ENCODE data around the gene UBXN6.

Gene UBXN6

DNA sequence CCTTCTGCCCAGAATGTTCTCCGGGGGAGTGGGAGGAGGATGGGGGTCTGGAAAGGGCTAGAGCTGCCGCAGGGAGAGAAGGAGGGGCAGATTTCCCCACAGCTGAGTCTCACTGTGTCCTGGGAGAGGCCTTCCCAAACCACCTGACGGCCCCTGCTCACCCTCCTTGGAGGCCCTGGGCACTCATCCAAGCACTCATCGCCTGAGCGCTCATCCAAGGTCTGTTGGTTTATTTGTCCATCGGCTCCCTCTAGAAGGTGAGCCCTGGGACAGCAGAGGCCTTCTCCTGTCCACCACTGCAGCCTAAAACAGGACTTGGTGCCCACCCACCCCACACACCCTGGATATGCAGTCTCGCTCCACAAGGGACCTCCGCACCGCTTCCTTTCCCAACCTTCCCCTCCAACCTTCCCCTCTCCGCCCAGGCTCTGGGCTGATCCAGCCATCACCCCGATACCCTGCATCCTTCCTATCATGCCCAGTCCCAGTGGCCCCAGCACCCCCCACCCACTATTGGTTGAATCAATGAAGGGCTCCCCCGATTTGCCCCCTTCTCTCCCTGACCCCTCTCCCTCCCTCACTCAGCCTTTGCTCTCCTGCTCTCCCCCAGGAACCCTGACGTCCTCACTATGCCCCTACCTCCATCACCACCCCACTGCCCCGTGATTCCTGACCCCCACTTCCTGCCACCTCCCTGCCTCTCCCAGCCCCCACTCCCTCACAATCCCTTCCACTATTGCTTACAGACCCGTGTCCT lies 1.7 kb downstream of the UBXN6 start:
- DNase-seq: no peak

DNA sequence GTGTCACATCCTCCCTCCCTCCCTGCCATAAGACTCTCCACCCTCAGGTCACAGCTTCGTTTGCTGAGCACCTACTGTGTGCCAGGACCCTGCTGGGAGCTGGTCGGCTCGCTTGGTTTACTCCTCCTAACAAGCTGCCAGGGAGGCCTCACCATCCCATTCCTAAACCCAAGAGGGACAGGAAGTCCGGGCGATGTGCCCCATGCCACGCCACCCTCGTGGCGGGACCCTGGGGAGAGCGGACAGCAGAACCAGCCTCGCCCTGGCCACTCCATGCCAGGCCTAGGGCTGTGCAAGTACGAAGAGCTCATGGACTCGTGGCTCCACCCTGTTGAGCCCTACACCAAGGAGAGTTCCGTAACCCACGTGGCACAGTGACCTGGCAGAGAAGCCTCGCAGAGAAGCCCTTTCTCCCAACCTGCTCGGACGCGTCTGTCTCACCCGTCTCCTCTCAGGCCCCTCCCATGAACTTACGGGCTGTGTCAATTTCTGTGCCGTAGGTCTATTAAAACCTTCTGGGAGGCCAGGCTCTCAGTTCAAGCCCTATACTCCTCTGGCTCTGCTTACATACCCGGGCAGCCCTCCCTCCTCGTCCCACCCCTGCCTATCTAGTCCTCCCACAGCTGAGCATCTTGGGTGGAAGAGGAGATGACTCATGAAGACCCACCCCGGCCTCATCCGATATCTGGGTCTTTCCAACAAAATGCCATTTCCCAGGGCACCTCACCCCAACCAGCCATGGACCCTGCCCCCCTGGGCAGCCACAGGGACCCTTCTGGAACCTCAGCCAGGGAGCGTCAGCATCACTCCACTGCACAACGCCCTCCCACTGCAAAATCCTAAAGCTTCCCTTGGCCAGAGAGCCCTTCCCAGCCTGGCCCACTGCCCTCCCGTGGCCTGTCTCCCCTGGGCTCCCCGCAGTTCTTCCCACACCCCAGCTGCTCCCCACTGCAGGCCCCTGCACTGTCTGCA lies 2.6 kb downstream of the UBXN6 start:
- no peak for DNase-seq

DNA sequence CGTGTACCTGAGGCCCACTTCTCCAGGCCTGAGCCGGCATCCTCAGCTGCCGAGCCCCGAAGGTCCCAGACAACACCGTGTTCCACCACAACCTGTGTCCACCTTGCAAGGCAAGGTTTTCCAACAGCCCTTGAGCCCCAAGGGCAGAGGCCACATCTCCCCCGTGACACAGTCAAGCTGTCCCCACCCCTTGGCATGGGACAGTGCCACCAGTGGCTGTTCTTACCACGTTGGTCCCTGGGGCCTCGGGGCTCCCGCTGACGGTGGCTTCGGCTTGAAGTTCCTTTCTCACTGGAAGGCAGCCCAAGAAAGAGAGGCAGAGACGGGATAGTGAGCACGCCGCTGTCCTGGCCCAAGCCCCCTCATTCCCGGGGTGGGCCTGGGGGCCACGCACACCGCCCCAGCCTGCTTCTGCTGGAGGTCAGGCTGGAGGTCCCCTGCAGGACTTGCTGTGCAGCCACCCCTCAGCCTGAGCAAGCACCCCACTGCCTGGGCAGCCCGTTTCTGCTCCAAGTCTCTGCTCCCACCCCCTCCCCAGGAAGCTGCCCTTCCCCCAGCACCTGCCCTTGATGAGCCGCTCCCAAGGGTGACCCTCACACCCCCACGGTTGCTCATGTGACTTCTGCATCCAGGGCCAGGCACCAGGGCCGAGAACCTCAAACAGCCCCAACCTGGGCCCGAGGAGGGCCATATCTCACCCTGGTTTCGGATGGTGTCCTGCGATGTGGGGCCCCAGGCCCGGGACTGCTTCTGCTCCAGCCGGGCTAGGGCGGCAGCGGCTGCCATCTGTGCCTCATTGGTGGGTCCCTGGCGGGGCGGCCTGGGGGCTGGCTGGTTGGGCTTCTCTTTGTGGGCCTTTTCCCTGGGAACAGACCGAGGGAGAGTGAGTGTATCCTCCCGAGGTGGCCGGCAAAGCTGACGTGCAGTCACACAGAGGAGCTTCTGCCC lies 4.1 kb downstream of the UBXN6 start:
- DNase-seq: no peak

DNA sequence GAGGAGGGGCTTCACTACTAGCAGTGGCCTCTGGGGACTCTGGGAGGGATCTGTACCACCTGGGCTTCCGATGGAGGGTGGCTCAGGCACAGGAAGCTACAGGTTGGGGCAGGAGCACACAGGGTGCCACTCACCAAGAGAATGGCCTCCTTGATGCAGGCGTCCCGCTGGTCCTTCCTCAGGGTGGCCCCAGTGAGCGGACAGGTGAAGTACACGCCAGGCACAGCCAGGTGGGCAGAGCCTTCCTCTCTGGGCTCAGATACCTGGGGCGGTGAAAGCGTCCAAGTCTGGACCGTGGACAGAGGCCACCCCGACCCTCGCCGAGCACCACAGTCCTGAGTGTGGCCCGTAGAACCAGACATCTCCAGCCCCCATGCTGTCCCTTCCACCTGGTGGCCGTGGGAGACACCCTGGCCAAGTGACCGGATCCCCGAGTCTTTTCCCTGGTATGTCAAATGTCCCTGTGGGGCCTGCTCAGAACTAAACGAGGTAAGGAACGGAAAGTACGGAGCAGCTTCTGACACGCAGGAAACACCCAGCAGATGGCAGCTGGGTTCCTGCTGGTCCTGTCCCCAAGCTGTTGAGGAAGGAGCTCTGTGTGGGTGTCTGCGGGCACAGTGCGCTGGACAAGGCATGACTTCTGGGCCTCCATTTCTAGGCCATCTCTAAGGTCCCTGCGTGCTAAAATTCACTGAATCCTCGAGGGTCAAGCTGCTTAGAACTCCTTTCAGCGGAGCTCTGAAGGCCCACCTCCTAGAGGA lies 5.2 kb downstream of the UBXN6 start:
- no peak for DNase-seq

DNA sequence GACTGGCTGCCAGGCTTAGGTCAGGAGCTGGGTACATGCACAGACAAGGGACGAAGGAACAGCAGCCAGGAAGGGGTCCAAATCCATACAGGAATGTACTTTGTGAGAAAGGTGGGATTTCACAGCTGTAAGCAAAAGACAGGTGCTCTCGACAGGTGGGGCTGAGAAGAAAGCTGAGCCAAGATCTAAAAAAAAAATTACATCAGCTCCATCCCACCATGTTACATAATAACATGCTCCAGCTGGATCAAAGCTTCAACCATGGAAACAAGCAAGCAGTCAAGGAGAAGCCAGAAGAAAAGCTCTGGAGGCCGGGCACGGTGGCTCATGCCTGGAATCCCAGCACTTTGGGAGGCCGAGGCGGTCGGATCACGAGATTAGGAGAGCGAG lies 8.0 kb downstream of the UBXN6 start:
- DNase-seq: no peak

DNA sequence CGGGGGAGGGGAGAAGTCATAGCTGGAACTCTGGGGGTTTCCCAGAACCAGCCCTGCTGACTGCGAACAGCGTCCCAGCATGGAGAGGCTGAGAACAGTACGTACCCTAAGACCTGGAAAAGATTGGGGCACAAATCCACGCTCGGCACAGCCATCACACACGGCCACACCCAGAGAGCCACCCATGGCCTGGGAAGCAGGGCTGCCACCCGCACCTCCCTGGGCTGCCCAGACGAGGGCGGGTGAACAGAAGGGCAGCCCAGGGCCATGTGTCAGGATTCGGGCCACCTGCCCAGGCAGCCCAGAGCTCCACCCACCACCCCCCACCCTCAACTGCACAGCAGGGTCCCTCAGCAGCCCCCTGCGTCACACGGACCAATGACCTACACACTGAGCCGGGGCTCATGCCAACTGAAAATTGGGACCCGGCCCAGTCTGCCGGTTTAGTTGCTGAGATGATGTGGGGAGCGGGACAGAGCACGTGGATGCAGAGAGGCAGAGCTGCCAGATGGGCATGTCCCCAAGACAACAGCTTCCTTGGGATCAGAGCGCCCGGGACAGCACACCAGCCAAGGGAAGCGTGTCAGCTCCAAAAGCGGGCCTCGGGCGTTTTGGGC lies 8.5 kb downstream of the UBXN6 start:
- no peak for DNase-seq

DNA sequence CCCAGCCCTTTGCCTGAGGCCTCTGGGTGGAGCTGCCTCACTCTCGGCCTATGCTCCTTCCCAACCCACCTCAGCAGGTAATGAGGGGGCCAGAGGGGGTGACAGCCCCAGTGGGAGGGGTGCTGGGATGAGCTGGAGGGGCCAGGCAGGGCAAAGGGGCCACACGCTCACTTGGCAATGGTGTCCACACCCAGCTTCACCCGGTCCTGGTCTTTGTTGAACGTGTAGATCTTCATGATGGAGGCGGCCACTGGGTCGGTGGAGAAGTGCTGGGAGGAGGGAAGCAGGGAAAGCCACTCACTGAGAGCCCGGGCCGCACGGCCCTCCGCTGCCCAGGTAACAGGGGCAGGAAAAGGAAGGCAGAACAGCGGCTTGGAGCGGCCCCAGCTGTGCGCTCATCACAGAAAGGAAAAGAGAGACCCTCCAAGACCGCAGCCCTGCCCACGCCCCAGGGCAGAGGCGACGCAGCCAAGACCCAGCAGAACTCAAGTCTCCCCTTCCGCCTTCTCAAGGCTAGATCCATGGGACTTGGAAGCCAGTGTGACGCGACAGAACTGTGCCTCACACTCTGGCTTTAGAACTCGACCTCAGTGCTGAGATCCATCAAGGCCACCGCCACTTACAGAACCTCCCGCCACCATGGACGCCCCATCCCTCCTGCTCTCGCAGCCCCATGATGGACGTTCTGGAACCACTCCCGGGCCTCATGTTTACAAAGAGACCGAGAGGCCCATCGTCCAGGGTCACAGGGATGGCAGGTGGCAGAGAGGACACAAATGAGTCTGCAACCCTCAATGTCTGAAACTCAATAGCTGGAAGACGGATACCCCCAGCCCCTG lies 9.2 kb downstream of the UBXN6 start:
- DNase-seq: no peak

DNA sequence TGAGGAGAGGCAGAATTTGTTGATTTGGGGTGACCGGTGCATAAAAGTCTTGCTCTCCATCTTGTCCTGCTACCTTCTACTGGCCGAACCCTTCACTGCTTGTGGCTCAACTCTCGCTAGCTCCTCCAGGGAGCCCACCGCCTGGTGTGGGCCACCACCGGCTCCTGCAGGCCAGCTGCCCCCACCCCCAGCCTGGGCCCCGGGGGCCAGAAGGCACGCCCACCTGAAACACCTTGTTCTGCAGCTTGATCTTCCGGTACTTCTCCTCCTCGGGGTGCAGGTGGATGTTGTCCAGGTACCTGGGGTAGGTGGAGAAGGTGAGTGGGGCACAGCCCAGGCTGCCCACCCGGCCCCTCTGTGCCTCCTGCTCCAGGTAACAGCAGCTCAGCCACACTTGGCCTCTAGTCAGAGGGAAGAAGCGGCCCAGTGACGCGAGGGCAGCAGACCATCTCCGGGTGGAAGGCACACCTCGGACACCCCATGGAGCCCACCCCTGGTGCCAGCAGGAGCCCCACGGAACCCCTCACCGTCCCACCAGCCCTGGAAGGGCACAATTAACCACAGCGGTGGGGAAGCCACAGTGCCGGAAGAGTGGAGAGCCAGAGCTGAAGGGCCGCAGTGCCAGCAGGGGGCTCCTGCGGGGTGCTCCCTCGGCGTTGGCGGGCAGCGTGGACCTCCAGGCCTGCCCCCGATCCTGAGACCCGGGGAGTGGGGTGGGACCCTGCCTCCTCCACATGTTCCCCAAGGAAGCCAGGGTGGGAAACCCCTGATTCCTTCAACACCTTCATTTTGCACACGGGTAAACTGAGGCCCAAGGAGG lies 10.1 kb downstream of the UBXN6 start:
- no peak for DNase-seq

DNA sequence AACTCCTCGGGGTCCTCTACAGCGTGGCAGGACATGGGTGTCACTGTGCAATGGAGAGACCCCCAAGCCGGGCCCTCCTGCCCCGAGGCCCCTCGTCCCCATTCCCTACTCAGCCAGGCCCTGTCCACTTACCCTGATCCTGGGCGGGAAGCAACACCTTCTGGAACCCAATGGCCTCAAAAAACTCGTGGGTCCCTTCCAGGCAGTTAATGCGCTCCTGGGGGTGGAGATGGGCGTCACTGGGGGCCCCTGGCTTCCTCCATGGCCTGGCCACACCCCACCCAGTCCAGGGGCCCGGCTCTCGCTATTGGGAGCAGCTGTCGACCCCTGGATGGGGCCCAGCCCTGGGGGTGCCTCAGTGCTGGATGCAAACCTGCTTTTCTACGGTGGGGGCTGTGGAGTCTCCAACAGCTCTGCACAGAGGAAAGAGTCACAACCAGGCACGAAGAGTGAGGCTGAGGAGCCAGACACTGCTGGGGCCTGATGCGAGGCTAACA lies 10.8 kb downstream of the UBXN6 start:
- DNase-seq: no peak

DNA sequence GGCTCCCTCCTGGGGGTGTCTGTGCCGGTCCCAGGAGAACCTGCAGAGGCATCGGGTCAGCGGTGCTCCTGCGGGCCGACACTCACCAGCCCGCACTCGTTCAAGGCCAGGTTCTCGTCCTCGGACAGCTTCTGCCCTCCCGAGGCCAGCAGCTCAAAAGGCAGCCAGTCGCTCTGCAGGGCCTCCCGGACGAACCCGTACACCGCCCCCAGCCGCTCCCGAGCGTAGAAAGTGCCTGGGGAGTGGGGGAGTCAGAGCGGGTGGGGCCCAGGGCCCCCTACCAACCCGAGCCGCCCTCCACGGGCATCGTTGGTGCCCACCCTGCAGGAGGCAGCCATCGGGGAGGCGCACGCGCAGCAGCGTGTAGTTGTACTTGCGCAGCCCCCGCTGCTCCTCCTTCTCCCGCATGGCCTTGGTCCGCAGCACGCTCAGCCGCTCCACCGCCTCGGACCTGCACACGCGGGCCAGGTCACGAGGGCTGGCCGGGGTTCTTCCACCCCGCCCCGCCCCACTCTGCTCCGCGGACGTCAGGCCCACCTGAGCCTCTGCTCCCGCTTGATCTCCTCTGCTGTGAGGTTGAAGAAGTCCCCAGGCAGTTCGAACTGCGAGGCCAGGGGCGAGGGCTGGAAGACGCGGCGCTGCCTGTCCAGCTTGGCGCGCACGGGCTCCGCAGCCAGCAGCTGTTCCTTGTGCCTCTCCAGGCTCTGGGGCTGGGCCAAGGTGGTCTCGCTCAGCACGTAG lies 11.5 kb downstream of the UBXN6 start:
- DNase-seq: no peak

DNA sequence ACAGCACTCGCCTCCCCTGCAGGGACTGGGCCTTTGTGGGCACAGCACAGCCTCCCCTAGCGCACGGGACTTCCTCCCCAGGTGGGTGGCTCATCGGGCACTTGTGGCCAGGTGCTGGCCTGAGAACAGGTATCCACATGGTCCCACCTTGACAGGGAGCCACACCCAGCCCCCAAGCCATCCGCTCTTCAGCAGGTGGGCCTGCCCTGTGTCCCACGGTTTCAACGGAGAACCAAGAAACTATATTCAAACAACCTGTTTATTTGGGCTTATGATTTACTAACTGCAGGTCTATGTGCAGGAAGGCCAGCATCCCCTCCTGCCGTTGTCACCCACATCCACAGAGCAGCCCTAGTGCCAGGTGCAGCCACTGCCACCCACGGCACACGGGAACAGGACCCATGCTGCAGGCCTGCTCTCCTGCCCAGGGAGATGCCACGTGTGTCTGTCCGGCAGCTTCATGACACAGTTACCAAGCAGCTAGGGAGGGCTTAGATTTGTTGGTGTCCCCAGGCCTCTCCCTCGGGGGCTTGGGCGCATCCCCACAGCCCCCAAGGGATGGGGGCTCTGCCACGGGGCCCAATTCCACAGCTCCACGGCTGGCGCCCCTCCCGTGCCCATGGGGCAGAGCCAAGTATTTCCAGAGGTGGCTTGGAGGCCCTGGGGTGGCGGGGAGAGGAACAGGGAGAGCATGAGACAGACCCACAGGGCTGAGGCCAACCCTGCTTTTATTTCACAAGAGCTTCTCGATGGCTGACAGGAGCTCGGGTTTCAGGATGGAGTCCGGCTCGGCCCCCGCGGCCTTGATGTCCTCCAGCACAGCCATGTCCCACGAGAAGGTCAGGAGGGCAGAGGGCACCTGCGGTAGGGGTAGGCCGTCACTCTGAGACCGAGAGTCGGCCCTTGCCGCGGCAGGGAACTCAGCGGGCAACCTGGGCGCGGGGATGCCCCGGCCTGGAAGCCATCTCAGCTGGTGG lies 12.5 kb downstream of the UBXN6 start:
- no peak for DNase-seq

DNA sequence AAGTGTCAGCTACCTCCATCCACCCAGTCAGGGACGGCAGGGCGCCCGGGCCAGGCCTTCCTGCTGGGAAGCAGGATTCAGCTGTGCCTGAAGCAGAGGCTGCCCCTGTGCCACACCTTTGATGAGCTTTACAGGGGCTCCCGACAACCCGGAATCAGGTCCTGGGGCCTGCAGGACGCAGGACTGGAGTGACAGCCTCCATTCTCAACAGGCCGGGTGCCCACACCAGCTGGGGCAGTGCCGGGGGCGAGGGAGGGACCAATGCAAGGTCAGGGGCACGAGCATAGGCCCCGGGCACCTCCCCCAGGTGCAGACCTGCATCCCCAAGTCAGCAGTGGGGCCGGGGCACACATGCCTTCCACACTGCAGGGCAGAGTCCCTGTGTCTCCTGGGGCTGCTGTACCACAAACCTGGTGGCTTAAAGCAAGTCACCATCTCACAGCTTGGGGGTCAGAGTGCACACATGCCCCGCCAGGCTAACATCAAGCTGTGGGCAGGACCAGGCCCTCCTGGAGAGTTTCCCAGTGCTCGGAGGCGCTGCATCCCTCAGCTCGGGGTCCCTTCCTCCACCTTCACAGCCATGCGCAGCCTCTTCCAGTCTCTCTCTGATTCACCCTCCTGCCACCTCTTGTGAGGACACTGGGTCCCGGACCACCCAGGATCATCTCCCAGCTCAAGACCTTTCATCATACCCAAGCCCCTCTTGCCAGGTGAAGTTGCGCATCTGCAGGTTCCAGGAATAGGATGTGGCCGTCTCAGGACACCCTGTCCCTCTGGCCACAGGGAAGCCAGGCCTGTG lies 13.4 kb downstream of the UBXN6 start:
- no peak for DNase-seq

DNA sequence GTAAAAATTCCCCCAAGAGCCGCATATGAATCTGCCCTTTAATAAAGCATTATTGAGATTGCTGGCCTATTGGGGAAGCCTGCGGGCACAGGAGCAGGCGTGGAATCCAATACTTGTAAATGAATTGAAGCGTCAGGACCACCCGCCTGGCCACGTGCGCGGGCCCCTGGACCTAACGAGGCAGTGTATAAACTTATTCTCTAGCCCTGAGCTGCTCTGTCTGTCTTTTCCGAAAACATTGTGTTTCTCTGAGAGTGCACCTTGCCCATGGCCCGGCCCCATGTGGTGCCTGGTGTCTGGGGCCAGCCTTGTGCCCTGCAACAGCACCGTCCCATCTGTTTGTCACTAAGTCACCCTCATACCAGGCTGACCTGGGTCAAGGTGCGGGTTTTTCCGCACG lies 14.4 kb downstream of the UBXN6 start:
- DNase-seq: no peak

DNA sequence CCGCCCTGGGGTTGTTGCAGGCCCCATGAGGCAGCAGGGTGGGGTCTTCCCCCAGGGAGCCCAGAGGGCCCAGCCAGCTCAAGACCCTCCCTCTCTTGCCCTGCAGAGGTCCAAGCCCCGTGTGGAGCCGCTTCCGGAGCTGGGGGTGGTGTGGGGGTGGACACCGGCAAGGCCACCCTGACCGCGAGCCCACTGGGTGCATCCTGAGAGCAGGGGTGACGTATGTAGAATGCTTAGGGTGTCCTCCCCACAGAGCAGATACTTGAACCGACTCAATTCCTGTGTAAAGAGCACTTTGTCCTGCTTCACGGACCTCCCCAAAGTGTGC lies 14.8 kb downstream of the UBXN6 start:
- DNase-seq: no peak

DNA sequence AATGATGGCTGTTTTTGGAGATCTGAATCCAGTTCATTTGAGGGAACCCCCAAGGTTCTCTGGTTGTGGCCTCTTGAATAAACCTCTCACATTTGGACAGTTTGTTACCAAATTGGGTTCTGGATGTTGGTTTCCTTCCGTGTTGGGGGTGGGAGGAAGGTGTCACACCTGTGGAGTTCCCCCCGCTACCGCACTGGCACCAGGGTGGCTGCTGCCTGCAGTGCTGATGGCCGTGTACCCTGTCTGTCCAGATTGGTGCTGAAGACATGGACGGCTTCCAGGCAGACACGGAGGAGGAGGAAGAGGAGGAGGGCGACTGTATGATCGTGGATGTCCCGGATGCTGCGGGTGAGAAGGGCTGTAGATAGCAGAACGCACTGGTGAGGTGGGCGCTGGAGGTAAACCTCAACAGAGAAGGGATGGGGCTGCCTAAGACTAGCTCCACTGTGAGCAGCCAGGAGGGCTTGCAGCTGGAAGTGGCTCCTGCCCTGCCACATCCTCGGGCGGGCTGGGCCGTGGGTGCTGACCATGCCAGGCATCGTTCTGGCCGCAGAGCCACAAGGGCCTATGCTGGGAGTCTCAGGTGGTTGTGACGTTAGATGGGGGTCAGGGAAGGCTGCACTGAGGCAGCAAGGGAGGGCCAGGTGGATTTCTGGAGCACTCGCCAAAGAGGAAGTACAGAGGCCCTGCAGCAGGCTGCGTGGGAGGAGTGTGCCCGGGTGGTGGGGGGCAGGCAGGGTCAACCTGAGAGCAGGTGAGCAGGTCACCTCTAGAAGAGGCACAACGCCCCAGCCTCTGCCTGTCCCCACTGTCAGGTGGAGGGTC lies 15.4 kb downstream of the UBXN6 start:
- no peak for DNase-seq

DNA sequence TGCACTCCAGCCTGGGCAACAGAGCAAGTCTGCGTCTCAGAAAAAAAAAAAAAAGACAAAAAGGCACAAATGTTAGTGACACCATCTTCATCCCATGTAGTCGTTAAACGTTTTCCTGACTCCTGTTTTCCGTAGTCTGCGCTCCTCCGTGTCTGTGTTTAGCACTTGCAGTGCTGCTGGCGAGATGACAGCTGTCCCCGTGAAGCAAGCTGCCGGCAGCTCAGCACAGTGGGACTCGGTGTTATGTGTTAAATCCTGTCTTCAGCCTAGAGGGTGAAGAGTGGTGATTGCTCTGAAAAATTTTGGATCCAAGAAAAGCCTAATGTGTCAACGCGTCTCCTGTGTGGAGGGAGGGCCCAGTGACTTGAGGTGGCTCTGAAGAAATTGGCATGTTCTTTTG lies 18.4 kb downstream of the UBXN6 start:
- DNase-seq: no peak
